ENCODE results near the gene AKAIN1.

Gene AKAIN1

GRCh38 chr18:5214583-5215351, 17.7 kb upstream of the AKAIN1 start:
- no peak for TF ChIP-seq CTCF (IDR thresholded peaks at IDR 0.05; ENCODE audit: extremely low read depth, insufficient read depth, missing control alignments)
- DNase-seq (ENCODE audit: low spot score) = no peak
- in situ Hi-C loops (cut with MboI; ENCODE audit: low pct_unique_long_range_greater_than_20kb, low sequenced_read_pairs, unreplicated experiment) = no loop called here

GRCh38 chr18:5207471-5208150, 10.6 kb upstream of the AKAIN1 start:
- no peak for TF ChIP-seq CTCF (IDR thresholded peaks at IDR 0.05; ENCODE audit: extremely low read depth, insufficient read depth, missing control alignments)
- no peak for DNase-seq (ENCODE audit: low spot score)
- in situ Hi-C loops (cut with MboI; ENCODE audit: low pct_unique_long_range_greater_than_20kb, low sequenced_read_pairs, unreplicated experiment) = no loop called here

- TF ChIP-seq CTCF (IDR thresholded peaks at IDR 0.05; ENCODE audit: extremely low read depth, insufficient read depth, missing control alignments) = no peak
- in situ Hi-C loops (cut with MboI; ENCODE audit: low pct_unique_long_range_greater_than_20kb, low sequenced_read_pairs, unreplicated experiment) = no loop called here
- no peak for DNase-seq (ENCODE audit: low spot score)
Observed at GRCh38 chr18:5198311-5198710, 1.3 kb upstream of the AKAIN1 start.

- DNase-seq (ENCODE audit: low spot score) = peak; percentile 13
- TF ChIP-seq CTCF (IDR thresholded peaks at IDR 0.05; ENCODE audit: extremely low read depth, insufficient read depth, missing control alignments) = no peak
- in situ Hi-C loops (cut with MboI; ENCODE audit: low pct_unique_long_range_greater_than_20kb, low sequenced_read_pairs, unreplicated experiment) = no loop called here
Observed at GRCh38 chr18:5197461-5197860, 404 bp upstream of the AKAIN1 start.

- DNase-seq (ENCODE audit: low spot score) = no peak
- TF ChIP-seq CTCF (IDR thresholded peaks at IDR 0.05; ENCODE audit: extremely low read depth, insufficient read depth, missing control alignments) = no peak
- in situ Hi-C loops (cut with MboI; ENCODE audit: low pct_unique_long_range_greater_than_20kb, low sequenced_read_pairs, unreplicated experiment) = no loop called here
Observed at GRCh38 chr18:5196253-5197031, 615 bp downstream of the AKAIN1 start.

- DNase-seq (ENCODE audit: low spot score) = no peak
- in situ Hi-C loops (cut with MboI; ENCODE audit: low pct_unique_long_range_greater_than_20kb, low sequenced_read_pairs, unreplicated experiment) = no loop called here
- TF ChIP-seq CTCF (IDR thresholded peaks at IDR 0.05; ENCODE audit: extremely low read depth, insufficient read depth, missing control alignments) = no peak
Observed at GRCh38 chr18:5195656-5196055, 1.4 kb downstream of the AKAIN1 start.
